HuH-7 (cell line): ENCODE results near the gene SIVA1.

Experiments used
- DNase-seq: peaks from one replicate; pipeline ENCODE4 v3.0.0; 2011; ENCODE audit warnings: low spot score

Gene SIVA1

DNA sequence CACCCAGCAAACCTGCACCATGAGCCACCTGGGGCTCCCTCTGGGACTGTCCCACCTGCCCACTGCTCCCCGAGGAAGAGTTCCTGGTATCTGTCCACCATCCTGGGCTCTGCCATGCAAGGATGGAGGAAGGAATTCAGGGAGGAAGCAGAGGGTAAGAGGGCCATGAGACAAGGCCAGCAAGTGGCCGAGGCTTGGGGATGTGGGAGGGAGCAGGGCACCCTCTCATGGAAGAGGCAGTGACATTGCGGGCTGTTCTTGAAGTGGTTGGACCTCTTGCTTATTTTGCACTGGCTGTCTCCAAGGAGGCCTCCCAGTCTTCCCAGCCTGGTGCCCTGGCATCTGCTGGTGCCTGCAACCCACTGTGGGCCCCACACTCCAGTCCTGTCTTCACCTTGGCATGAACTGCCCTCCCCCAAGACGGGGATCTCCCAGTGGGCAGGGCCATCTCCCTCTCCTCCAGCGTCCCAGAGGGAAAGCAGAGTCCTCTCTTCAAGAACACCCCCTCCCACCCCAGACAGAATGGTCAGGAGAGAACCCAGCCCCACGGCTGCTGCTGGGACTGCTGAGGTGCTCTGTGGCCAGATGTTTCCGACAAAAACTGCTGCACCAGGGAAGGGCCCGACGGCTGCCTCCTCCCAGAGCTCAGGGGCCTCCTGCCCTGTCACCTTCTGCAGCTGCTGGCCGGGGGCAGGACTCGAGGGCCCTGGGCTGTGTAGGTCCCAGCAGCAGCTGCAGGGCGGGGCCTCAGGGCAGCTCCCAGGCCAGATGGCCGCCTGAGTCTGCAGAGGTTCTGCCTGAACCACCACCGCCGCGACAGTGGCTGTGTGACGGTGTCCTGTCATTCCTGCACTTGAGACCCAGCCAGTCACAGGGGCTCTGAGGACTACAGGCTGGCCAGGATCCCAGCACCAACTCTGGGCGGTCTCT, 44.4 kb downstream of the SIVA1 start:
- peak; percentile 59 for DNase-seq

DNA sequence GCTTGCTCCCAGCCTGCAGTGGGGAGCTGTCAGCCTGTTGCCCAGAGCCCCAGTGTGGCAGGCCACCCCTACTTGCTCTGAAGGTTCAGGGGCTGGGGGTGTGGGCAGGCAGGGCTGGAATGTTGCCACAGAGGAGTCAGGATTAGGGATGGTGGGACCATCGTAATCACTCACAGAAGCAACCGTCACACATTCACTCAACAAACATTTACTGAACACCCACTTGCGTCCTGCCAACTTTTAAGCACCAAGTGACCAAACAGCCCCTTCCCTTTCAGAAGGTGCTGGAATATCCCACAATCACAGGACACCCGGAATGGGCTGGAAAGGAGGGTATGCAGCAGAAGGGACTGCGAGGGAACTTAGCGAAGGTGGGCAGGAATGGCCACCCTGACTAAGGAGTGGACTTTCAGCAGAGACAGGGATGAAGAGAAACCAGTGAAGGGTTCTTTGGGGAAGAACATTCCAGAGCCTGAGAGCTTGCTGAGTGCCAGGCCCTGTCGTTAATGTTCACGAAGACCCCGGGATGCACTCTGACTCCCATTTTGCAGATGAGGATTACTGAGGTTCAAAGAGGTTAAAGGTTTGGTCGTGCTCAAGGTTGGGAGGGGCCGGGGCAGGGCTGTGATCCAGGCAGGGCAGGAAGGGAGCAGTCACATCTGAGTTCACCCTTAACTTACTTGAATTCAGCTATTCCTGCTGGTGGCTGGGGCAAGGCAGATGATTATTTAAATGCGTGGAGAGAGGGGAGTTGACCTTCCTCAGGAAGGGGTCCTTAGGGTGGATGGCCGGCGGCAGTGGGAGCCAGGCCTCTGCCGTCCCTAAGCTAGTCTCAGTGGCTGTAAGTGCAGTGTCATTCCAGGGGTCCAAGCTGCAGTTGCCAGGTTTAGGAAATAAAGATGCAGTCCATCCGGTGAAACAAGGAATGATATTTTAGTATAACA, 45.6 kb downstream of the SIVA1 start:
- no peak for DNase-seq

- DNase-seq: no peak
Measured at GRCh38 chr14:104799244-104800014, 46.5 kb downstream of the SIVA1 start.

DNA sequence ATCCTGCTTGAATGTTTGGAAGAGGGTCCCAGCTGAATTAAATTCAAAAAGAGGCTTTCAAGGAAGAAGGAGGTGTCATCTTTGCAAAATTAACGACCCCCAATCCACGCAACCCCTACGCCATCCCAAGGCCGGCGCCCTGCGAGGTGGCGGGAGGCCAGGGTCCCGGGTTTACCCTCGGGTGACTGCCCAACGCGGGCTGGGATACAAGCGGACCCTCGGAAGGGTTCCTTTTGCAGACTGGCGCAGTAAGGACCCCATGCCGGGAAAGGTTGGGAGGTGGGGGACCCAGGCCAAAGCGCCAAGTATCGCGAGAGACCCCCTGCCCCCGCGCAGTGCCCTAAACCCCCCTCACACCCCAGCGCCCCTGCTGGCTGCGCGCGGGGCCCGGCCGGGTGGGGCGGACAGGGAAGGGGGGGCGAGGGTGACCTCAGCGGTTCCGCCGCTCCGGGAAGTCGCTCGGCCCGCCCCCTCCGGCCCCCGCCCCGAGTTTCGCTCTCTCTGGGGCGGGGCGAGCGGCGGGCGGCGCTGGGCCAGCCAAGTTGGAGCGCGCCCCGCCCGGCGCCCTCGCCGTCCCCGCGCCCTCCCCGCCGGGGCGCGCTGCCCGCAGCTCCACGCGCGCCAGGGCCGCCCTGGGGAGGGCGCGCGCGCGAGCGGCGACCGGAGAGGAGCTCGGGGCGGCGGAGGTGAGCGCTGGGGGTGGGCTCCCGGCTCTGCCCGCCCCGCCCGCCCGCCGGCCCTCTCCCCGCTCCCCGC, 47.2 kb downstream of the SIVA1 start:
- peak; percentile 84 for DNase-seq

GRCh38 chr14:104800771-104801519, 48.0 kb downstream of the SIVA1 start, which contains the start of gene ZBTB42:
Gene ZBTB42, plus strand, starts transcription at chr14:104801101. Its CDS starts 97 bp downstream, at chr14:104801198.
- peak; percentile 74 for DNase-seq

- no peak for DNase-seq
Measured at GRCh38 chr14:104801520-104802393, 48.8 kb downstream of the SIVA1 start.

DNA sequence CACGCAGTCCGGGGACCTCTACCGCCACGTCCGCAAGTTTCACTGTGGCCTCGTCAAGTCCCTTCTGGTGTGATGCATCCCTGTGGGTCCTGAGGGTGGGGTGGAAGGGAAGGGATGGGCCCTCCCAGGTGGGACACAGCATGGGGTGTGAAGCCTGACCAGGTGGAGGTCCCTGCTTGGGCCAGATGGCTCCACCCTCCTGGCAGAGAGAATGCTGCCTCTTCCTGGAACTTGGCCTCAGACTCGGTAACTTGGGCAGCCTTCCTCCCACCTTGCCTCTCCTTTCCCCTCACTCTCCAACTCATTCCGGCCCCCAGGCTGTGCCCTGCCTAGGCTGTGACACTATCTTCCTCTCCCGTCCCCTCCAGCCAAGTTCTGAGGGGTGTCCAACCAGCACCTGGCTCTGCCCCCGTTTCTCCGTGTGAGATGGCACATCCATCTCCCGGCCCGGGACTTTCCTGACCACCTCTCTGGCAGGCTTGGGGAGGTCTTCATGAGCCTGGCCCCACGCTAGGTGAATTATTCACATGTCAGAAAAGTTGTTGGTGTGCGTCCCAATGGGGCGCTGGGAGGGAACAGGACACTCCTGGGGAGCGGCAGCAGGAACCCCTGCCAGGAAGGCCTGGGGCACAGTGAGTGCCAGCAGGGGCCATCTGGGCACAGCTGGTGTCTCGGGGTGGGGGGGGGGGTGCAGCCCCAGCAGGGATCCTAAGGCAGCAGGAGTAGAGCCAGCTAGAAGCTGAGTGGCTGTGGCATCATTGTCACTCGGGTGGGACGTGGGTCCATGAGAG, 49.6 kb downstream of the SIVA1 start:
- no peak for DNase-seq

GRCh38 chr14:104803280-104803911, 50.4 kb downstream of the SIVA1 start:
- no peak for DNase-seq

- DNase-seq: no peak
Measured at GRCh38 chr14:104803912-104804410, 51.0 kb downstream of the SIVA1 start.

DNA sequence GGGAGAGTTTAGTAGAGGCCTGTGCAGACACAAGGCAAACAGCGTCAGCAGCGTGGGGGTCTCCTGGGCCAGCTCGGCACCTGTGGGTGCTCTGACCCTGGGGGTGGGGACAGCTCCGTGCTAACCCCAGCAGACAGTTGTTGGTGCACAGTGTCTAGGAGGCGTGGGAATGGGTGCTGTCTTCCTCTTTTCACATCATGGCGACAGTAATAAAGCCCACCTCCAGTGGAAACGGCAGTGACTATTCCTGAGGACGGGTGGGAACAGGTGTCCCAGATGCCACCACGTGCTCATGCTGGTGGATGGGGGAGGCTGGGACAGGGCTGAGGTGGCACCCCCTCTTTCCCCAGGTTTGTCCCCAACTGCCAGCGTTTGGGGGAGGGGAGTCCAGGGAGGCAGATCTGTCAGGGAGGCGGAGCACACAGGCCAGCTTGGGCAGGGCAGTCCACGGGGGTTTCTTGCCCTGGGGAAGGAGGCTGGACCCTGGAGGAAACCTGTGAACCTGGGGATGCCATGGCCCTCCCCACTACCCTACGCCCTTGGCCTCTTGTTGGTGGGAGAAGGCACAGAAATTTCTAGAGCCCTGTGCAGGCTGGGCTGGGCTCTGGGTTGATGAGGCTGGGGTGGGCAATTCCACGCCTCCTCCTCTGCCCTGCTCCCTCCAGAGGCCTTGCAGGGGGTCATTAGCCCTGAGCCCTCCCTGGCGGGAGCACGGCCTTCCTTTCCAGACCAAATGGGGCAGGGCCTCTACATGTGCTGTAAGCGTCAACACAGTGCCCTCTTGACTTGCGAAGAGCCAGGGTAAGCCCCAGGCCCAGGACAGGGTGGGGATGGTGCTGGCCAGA, 51.8 kb downstream of the SIVA1 start:
- DNase-seq: no peak

DNA sequence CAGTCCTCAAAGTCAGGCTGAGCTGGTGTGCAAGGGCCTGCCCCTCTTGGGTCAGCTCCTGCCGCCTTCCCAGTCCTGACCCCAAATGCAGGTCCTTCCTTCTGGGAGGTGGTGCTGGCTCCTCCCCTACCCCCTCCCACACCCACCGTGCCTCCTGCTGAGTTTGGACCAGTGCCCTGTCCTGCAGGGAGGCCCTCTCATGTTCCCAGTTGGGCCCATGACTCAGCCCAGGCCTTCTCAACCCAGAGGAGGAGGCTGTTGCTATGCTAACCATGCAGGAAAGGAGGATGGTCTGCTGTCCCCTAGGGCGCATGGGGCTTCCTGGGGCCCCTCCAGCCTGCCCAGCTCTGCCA, 52.4 kb downstream of the SIVA1 start:
- DNase-seq: no peak

GRCh38 chr14:104805941-104806624, 53.1 kb downstream of the SIVA1 start:
- DNase-seq: no peak

- DNase-seq: no peak
Measured at GRCh38 chr14:104806625-104807465, 53.9 kb downstream of the SIVA1 start.

GRCh38 chr14:104808456-104808855, 55.5 kb downstream of the SIVA1 start:
- no peak for DNase-seq
